ENCODE results near the gene ADARB2. TPM values are rescaled to one million over a fixed set of nuclear protein-coding genes. Genes with fewer than 3 reads are reported as not detected.

The ADARB2 gene
- total and polyA plus RNA-seq, 2 donors (not counting 1 experiment from before 2014, with no cell fraction given) = not detected

GRCh38 chr10:1316121-1316808 lies 421.1 kb downstream of the ADARB2 start:
- H3K9ac ChIP-seq (ENCODE audit: insufficient read depth, low read length) = no peak overlapping the region
- H4K20me1 ChIP-seq (ENCODE audit: control insufficient read depth, extremely low read depth, insufficient read depth, low read length) = no peaks in the 10 kb centered on the region
- H3K27me3 ChIP-seq (ENCODE audit: control insufficient read depth, insufficient read depth, low read length) = no peaks in the 10 kb centered on the region
- H2AFZ ChIP-seq (ENCODE audit: low read length) = no peak overlapping the region
- no peak overlapping the region for H3K4me2 ChIP-seq (ENCODE audit: extremely low read depth, insufficient read depth, low read length)
- TF ChIP-seq CTCF (conservative IDR thresholded peaks at IDR 0.05 in 1 of 2, IDR thresholded peaks at IDR 0.05 in 1 of 2; ENCODE audit: low read depth in 1 of 2, low read length in 2 of 2) (no peak), EZH2 (IDR thresholded peaks at IDR 0.05; ENCODE audit: low read length, missing control alignments) (no peak)
- no peaks in the 10 kb centered on the region for H3K79me2 ChIP-seq (ENCODE audit: control insufficient read depth, insufficient read depth, low read length)
- H3K27ac ChIP-seq (ENCODE audit: insufficient read depth, low read length) = no peak overlapping the region
- no peak for DNase-seq (ENCODE audit: low read depth in 2 of 2)
- no peak overlapping the region for H3K4me3 ChIP-seq (replicated peaks in 1 of 4; ENCODE audit: control extremely low read depth in 1 of 4, insufficient read depth in 1 of 4, low read depth in 3 of 4, low read length in 4 of 4)
- H3K9me3 ChIP-seq (ENCODE audit: control insufficient read depth, insufficient read depth, low read depth, low read length) = no peaks in the 10 kb centered on the region
- H3K36me3 ChIP-seq (ENCODE audit: control insufficient read depth, insufficient read depth, low read length) = no peaks in the 10 kb centered on the region
- H3K4me1 ChIP-seq (ENCODE audit: control insufficient read depth, extremely low read depth, insufficient read depth, low read length) = no peaks in the 10 kb centered on the region

GRCh38 chr10:1315178-1315577 lies 422.1 kb downstream of the ADARB2 start:
- Histone ChIP-seq H4K20me1 (ENCODE audit: control insufficient read depth, extremely low read depth, insufficient read depth, low read length) (no peaks in the 10 kb centered on the region), H2AFZ (ENCODE audit: low read length) (no peak overlapping the region), H3K4me2 (ENCODE audit: extremely low read depth, insufficient read depth, low read length) (no peak overlapping the region), H3K4me3 (replicated peaks in 1 of 4; ENCODE audit: control extremely low read depth in 1 of 4, insufficient read depth in 1 of 4, low read depth in 3 of 4, low read length in 4 of 4) (no peak overlapping the region), H3K27ac (ENCODE audit: insufficient read depth, low read length) (no peak overlapping the region), H3K79me2 (ENCODE audit: control insufficient read depth, insufficient read depth, low read length) (no peaks in the 10 kb centered on the region), H3K9me3 (ENCODE audit: control insufficient read depth, insufficient read depth, low read depth, low read length) (no peaks in the 10 kb centered on the region), H3K36me3 (ENCODE audit: control insufficient read depth, insufficient read depth, low read length) (no peaks in the 10 kb centered on the region), H3K27me3 (ENCODE audit: control insufficient read depth, insufficient read depth, low read length) (no peaks in the 10 kb centered on the region), H3K9ac (ENCODE audit: insufficient read depth, low read length) (no peak overlapping the region), H3K4me1 (ENCODE audit: control insufficient read depth, extremely low read depth, insufficient read depth, low read length) (no peaks in the 10 kb centered on the region)
- no peak for DNase-seq (ENCODE audit: low read depth in 2 of 2)
- TF ChIP-seq CTCF (conservative IDR thresholded peaks at IDR 0.05 in 1 of 2, IDR thresholded peaks at IDR 0.05 in 1 of 2; ENCODE audit: low read depth in 1 of 2, low read length in 2 of 2) = no peak
- no peak for TF ChIP-seq EZH2 (IDR thresholded peaks at IDR 0.05; ENCODE audit: low read length, missing control alignments)

GRCh38 chr10:1311726-1312125 lies 425.6 kb downstream of the ADARB2 start:
- no peak for DNase-seq (ENCODE audit: low read depth in 2 of 2)
- Histone ChIP-seq H3K9me3 (ENCODE audit: control insufficient read depth, insufficient read depth, low read depth, low read length) (no peaks in the 10 kb centered on the region), H3K27me3 (ENCODE audit: control insufficient read depth, insufficient read depth, low read length) (no peaks in the 10 kb centered on the region)

More at GRCh38 chr10:1311726-1312125, 425.6 kb downstream of the ADARB2 start:
- H3K4me2 ChIP-seq (ENCODE audit: extremely low read depth, insufficient read depth, low read length) = no peak overlapping the region
- no peak overlapping the region for H2AFZ ChIP-seq (ENCODE audit: low read length)
- no peaks in the 10 kb centered on the region for H3K4me1 ChIP-seq (ENCODE audit: control insufficient read depth, extremely low read depth, insufficient read depth, low read length)
- no peak overlapping the region for H3K27ac ChIP-seq (ENCODE audit: insufficient read depth, low read length)
- H3K79me2 ChIP-seq (ENCODE audit: control insufficient read depth, insufficient read depth, low read length) = no peaks in the 10 kb centered on the region
- no peak overlapping the region for H3K4me3 ChIP-seq (replicated peaks in 1 of 4; ENCODE audit: control extremely low read depth in 1 of 4, insufficient read depth in 1 of 4, low read depth in 3 of 4, low read length in 4 of 4)
- H4K20me1 ChIP-seq (ENCODE audit: control insufficient read depth, extremely low read depth, insufficient read depth, low read length) = no peaks in the 10 kb centered on the region
- no peak overlapping the region for H3K9ac ChIP-seq (ENCODE audit: insufficient read depth, low read length)
- TF ChIP-seq CTCF (conservative IDR thresholded peaks at IDR 0.05 in 1 of 2, IDR thresholded peaks at IDR 0.05 in 1 of 2; ENCODE audit: low read depth in 1 of 2, low read length in 2 of 2) (no peak), EZH2 (IDR thresholded peaks at IDR 0.05; ENCODE audit: low read length, missing control alignments) (no peak)
- H3K36me3 ChIP-seq (ENCODE audit: control insufficient read depth, insufficient read depth, low read length) = no peaks in the 10 kb centered on the region
